B cell (primary cell): Measurements from ENCODE around the gene ANKLE2. TPM values are rescaled to one million over a fixed set of nuclear protein-coding genes. Genes with fewer than 3 reads are reported as not detected.
"Not testable (repeated sequence)": the region's sequence is repeated elsewhere in the genome, so short reads cannot be mapped to it uniquely, and the experiment has no call there.

ENCODE experiments used
- ATAC-seq: fragments of 200-7000 bp; cut with Tn5 transposase; one replicate; pipeline ENCODE4 v1.10.0; 2021; ENCODE audit warnings: low read depth, mild to moderate bottlenecking, moderate number of reproducible peaks, moderate library complexity
- CTCF ChIA-PET: fragments of 350-600 bp; sonication (Branson Sonifier 250); formaldehyde crosslinking; loops from one replicate; lab custom pipeline; 2021; ENCODE audit warnings: antibody characterized with exemption, inconsistent platforms; lab: Charles Lee
- POLR2A ChIA-PET: fragments of 350-600 bp; sonication (Branson Sonifier 250); formaldehyde crosslinking; loops from one replicate; lab custom pipeline; 2021; ENCODE audit warnings: antibody characterized with exemption; lab: Charles Lee
- DNase-seq: peaks from one replicate; pipeline ENCODE4 v3.0.0; 2013
- H2AFZ ChIP-seq: 2 replicates; pipeline ENCODE4 v1.6.1; 2012; ENCODE audit warnings: mild to moderate bottlenecking, low read depth, low read length; ENCODE audit not compliant: insufficient read depth, poor library complexity, severe bottlenecking
- H3K27ac ChIP-seq, 2 donors: 1 replicate in 1 of 2; 2 replicates in 1 of 2; pipeline ENCODE4 v1.5.1; 2012 to 2013; ENCODE audit warnings: low read length in 2 of 2, mild to moderate bottlenecking in 2 of 2, moderate library complexity in 1 of 2
- H3K27me3 ChIP-seq, 4 experiments: fragments of 200-600 bp in 1 of 4; sonication (generic) in 1 of 4; replicated peaks in 1 of 4; 1 replicate in 2 of 4; 2 replicates in 2 of 4; pipeline versions ENCODE4 v1.6.1 to v1.7.0; 2013 to 2016; ENCODE audit warnings: low read length in 3 of 4, mild to moderate bottlenecking in 2 of 4, mixed read lengths in 1 of 4, moderate library complexity in 1 of 4; ENCODE audit not compliant: insufficient read depth in 4 of 4, control insufficient read depth in 3 of 4; ENCODE audit errors: control extremely low read depth in 1 of 4
- H3K36me3 ChIP-seq, 2 experiments: replicated peaks in 1 of 2; 1 replicate in 1 of 2; 2 replicates in 1 of 2; pipeline versions ENCODE4 v1.6.1 to v1.7.1; 2013; ENCODE audit warnings: low read length in 1 of 2; ENCODE audit not compliant: insufficient read depth in 2 of 2, control insufficient read depth in 1 of 2; ENCODE audit errors: control extremely low read depth in 1 of 2, extremely low read depth in 1 of 2
- H3K4me1 ChIP-seq, 2 donors: fragments of 200-600 bp in 1 of 2; sonication (generic) in 1 of 2; 1 replicate in 1 of 2; 2 replicates in 1 of 2; pipeline versions ENCODE4 v1.5.1 to v1.6.1; 2013 to 2017; ENCODE audit warnings: low read length in 2 of 2; ENCODE audit not compliant: control insufficient read depth in 2 of 2, insufficient read depth in 2 of 2
- H3K4me2 ChIP-seq: replicated peaks from 2 replicates; pipeline ENCODE3; 2012; ENCODE audit warnings: mild to moderate bottlenecking, low read depth, low read length; ENCODE audit not compliant: poor library complexity, severe bottlenecking
- H3K4me3 ChIP-seq, 5 experiments: fragments of 200-600 bp in 1 of 5; sonication (generic) in 1 of 5; 1 replicate in 3 of 5; 2 replicates in 2 of 5; pipeline versions ENCODE4 v1.5.1 to v1.7.0; 2011 to 2016; ENCODE audit warnings: low read length in 4 of 5, mild to moderate bottlenecking in 4 of 5, low read depth in 2 of 5, control low read depth in 1 of 5, moderate library complexity in 1 of 5; ENCODE audit not compliant: insufficient read depth in 1 of 5; ENCODE audit errors: control extremely low read depth in 1 of 5, extremely low read depth in 1 of 5
- H3K79me2 ChIP-seq: fragments of 200-600 bp; sonication (generic); one replicate; pipeline ENCODE4 v1.6.0; 2016; ENCODE audit warnings: low read length; ENCODE audit not compliant: control insufficient read depth, insufficient read depth
- H3K9ac ChIP-seq: fragments of 200-600 bp; sonication (generic); 2 replicates; pipeline ENCODE4 v1.6.1; 2017; ENCODE audit warnings: mild to moderate bottlenecking, low read length, moderate library complexity
- H3K9me3 ChIP-seq, 3 donors: one replicate each; pipeline versions ENCODE4 v1.6.1 to v1.7.1; 2013; ENCODE audit warnings: low read length in 2 of 3; ENCODE audit not compliant: control insufficient read depth in 2 of 3, insufficient read depth in 1 of 3; ENCODE audit errors: control extremely low read depth in 1 of 3
- H4K20me1 ChIP-seq: 2 replicates; pipeline ENCODE4 v1.6.0; 2012; ENCODE audit warnings: mild to moderate bottlenecking, low read length; ENCODE audit not compliant: insufficient read depth, control insufficient read depth, poor library complexity, severe bottlenecking
- H3K27ac Mint-ChIP-seq: one replicate; pipeline ENCODE4 v1.8.0; 2021; ENCODE audit warnings: mixed read lengths
- H3K27me3 Mint-ChIP-seq: one replicate; pipeline ENCODE4 v1.8.0; 2021; ENCODE audit warnings: mixed read lengths
- H3K4me1 Mint-ChIP-seq: one replicate; pipeline ENCODE4 v1.8.0; 2021; ENCODE audit warnings: mixed read lengths
- H3K4me3 Mint-ChIP-seq: one replicate; pipeline ENCODE4 v1.8.0; 2021; ENCODE audit warnings: mixed read lengths
- H3K9me3 Mint-ChIP-seq: one replicate; pipeline ENCODE4 v1.8.0; 2022; ENCODE audit warnings: mixed read lengths; ENCODE audit not compliant: insufficient read depth
- EZH2 ChIP-seq: IDR thresholded peaks from 2 replicates; pipeline ENCODE4 v1.6.1; 2012; ENCODE audit warnings: borderline replicate concordance, low read depth, mild to moderate bottlenecking, moderate library complexity, low read length; ENCODE audit not compliant: insufficient read depth, poor library complexity, severe bottlenecking
- WGBS: methylation state at CpG from one replicate; pipeline ENCODE4 v1.1.5; 2013; ENCODE audit warnings: missing lambda C conversion rate; ENCODE audit not compliant: insufficient coverage; 5-methylcytosine and 5-hydroxymethylcytosine counted together
- intact Hi-C: fragments of 100-400 bp; cut with micrococcal nuclease; formaldehyde crosslinking; loops from one replicate; pipeline ENCODE4 v1.10.0; 2022
- polyA plus RNA-seq: library from polyadenylated mRNA; depleted of rRNA; stranded (reverse); fragments of >200 nt; gene quantifications from 2 replicates; pipeline ENCODE4 v1.2.3, GENCODE V29; 2012
- total RNA-seq, 2 donors: library from RNA; stranded (reverse); fragments of 120-200 nt in 1 of 2; gene quantifications; 1 replicate in 1 of 2; 2 replicates in 1 of 2; pipeline versions ENCODE4 v1.2.3 to v1.2.4, GENCODE V29; 2013 to 2022
- TF ChIP-seq, protein P1 (sequence below): fragments of 200-600 bp; IDR thresholded peaks from one replicate; pipeline ENCODE4 v1.8.0; 2022; ENCODE audit warnings: antibody characterized with exemption, mild to moderate bottlenecking

ANKLE2 gene
- total and polyA plus RNA-seq, 2 donors (not counting 1 experiment from before 2014, with no cell fraction given), result 105 to 148 TPM

DNA sequence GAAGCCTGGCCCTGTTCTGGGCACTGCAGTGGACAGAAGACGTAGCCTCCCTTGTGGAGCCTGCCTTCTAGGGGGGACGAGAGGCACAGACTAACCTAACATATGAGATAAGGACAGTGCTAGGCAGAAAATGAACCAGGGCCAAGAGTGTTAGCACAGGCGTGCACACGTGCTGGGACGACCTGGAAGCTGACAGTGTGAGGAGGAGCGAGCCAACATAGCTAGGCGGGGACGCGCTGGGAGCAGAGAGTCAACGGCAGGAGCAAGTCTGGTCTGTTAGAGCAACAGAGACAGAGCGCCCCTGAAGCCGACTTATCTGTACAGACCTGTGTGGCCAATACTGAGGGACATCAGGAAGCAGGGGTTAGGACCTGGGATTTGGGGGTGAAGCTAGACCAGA is 66.2 kb downstream of the ANKLE2 start:
- H3K27me3 Mint-ChIP-seq, result no peaks in the 10 kb centered on the region
- intact Hi-C loops, result no loop called here
- no peaks in the 10 kb centered on the region for H3K79me2 ChIP-seq
- H3K27ac ChIP-seq, result no peak overlapping the region
- H3K9me3 ChIP-seq, result no peaks in the 10 kb centered on the region
- POLR2A ChIA-PET, result no interaction called here
- H3K4me3 ChIP-seq, result no peak overlapping the region
- CTCF ChIA-PET, result interaction anchor here (1.4 kb wide), 1 partner anchor 14 kb away, joined by 3 read pairs; no protein-coding TSS in a partner anchor
- no peaks in the 10 kb centered on the region for H3K36me3 ChIP-seq
- 97% methylated on average over 10 of the region's 12 CpGs for WGBS
- no peak for DNase-seq
- H3K4me3 Mint-ChIP-seq, result no peak overlapping the region
- no peak overlapping the region for H3K9ac ChIP-seq
- no peaks in the 10 kb centered on the region for H4K20me1 ChIP-seq
- no peak overlapping the region for H3K4me2 ChIP-seq
- no peak for TF ChIP-seq EZH2
- TF ChIP-seq, protein P1, sequence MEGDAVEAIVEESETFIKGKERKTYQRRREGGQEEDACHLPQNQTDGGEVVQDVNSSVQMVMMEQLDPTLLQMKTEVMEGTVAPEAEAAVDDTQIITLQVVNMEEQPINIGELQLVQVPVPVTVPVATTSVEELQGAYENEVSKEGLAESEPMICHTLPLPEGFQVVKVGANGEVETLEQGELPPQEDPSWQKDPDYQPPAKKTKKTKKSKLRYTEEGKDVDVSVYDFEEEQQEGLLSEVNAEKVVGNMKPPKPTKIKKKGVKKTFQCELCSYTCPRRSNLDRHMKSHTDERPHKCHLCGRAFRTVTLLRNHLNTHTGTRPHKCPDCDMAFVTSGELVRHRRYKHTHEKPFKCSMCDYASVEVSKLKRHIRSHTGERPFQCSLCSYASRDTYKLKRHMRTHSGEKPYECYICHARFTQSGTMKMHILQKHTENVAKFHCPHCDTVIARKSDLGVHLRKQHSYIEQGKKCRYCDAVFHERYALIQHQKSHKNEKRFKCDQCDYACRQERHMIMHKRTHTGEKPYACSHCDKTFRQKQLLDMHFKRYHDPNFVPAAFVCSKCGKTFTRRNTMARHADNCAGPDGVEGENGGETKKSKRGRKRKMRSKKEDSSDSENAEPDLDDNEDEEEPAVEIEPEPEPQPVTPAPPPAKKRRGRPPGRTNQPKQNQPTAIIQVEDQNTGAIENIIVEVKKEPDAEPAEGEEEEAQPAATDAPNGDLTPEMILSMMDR, result no peak
- no peak overlapping the region for H3K27ac Mint-ChIP-seq
- peaks cover 8% of the 10 kb centered on the region for H3K4me1 Mint-ChIP-seq
- no peak overlapping the region for H2AFZ ChIP-seq
- no peaks in the 10 kb centered on the region for H3K27me3 ChIP-seq
- ATAC-seq, result no peak
- H3K9me3 Mint-ChIP-seq, result peaks cover 2% of the 10 kb centered on the region
- H3K4me1 ChIP-seq, result peaks cover 3 to 5% of the 10 kb centered on the region in 2 donors

DNA sequence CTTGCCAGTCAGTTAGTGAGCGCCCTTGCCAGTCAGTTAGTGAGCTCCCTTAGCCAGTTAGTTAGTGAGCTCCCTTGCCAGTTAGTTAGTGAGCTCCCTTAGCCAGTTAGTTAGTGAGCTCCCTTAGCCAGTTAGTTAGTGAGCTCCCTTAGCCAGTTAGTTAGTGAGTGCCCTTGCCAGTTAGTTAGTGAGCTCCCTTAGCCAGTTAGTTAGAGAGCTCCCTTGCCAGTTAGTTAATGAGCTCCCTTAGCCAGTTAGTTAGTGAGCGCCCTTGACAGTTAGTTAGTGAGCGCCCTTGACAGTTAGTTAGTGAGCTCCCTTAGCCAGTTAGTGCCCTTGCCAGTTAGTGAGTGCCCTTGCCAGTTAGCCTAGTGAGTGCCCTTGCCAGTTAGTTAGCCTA is 66.7 kb downstream of the ANKLE2 start:
- H3K4me1 Mint-ChIP-seq, H3K4me1 ChIP-seq, H3K4me3 ChIP-seq, H2AFZ ChIP-seq, H3K27me3 Mint-ChIP-seq, H4K20me1 ChIP-seq, ATAC-seq, H3K9me3 Mint-ChIP-seq, H3K36me3 ChIP-seq, H3K79me2 ChIP-seq, H3K27ac Mint-ChIP-seq, POLR2A ChIA-PET, H3K27ac ChIP-seq, H3K4me2 ChIP-seq, intact Hi-C loops, H3K9me3 ChIP-seq, H3K9ac ChIP-seq, DNase-seq, H3K27me3 ChIP-seq, H3K4me3 Mint-ChIP-seq: not testable (repeated sequence)
- CTCF ChIA-PET, result interaction anchor here (1.4 kb wide), 1 partner anchor 14 kb away, joined by 3 read pairs; no protein-coding TSS in a partner anchor
- WGBS, result 100% methylated on average over 3 of the region's 3 CpGs

DNA sequence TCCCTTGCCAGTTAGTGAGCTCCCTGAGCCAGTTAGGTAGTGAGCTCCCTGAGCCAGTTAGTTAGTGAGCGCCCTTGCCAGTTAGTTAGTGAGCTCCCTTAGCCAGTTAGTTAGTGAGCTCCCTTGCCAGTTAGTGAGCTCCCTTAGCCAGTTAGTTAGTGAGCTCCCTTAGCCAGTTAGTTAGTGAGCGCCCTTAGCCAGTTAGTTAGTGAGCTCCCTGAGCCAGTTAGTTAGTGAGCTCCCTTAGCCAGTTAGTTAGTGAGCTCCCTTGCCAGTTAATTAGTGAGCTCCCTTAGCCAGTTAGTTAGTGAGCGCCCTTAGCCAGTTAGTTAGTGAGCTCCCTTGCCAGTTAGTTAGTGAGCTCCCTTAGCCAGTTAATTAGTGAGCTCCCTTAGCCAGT is 69.6 kb downstream of the ANKLE2 start:
- H3K9ac ChIP-seq, H3K79me2 ChIP-seq, H3K4me1 Mint-ChIP-seq, H3K27ac Mint-ChIP-seq, H2AFZ ChIP-seq, H3K4me2 ChIP-seq, DNase-seq, H3K27me3 ChIP-seq, CTCF ChIA-PET, H4K20me1 ChIP-seq, POLR2A ChIA-PET, H3K27ac ChIP-seq, H3K27me3 Mint-ChIP-seq, H3K9me3 Mint-ChIP-seq, H3K4me3 Mint-ChIP-seq, H3K36me3 ChIP-seq, H3K4me1 ChIP-seq, ATAC-seq, H3K9me3 ChIP-seq, intact Hi-C loops, H3K4me3 ChIP-seq: not testable (repeated sequence)
- WGBS, result 100% methylated on average over 3 of the region's 3 CpGs
